ENCODE data around the gene WRAP73. TPM values are rescaled to one million over a fixed set of nuclear protein-coding genes. Genes with fewer than 3 reads are reported as not detected.

Gene WRAP73
- polyA plus RNA-seq, 3 donors: 26.1 to 64.9 (median 33.2) TPM

DNA sequence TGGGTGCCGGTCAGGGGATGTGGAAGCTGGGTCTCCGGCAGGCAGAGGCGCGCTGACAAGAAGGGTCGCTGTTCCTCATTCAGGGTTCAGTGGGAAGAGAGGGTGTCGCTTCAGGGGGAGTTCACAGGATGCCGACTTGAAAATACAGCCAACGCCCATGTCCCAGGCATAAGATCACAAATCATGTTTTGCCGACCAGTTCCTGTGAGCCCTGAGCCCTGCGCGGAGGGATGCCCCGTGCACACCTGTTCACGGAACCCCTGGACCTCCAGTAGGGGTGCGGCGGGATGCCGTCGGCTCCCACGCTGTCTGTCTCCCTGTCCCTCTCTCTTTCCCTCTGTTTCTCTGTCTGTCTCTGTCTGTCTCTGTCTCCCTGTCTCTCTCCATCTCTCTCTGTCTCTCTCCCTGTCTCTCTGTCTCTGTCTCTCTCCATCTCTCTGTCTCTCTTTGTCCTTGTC is 29.2 kb upstream of the WRAP73 start:
- peaks cover 56% of the 10 kb centered on the region for H3K4me1 Mint-ChIP-seq
- H3K9me3 Mint-ChIP-seq: peaks cover 0 to 3% (median 0%) of the 10 kb centered on the region in 7 donors
- no peak overlapping the region for H3K9ac ChIP-seq (ENCODE audit: insufficient read depth, low read length, poor library complexity, severe bottlenecking)
- H3K79me2 ChIP-seq (ENCODE audit: insufficient read depth, low read length): no peaks in the 10 kb centered on the region
- H3K27me3 ChIP-seq (ENCODE audit: control insufficient read depth in 2 of 2, insufficient read depth in 2 of 2, low read length in 2 of 2): no peaks in the 10 kb centered on the region
- peaks cover 53 to 61% of the 10 kb centered on the region in 2 donors for H3K4me1 ChIP-seq (ENCODE audit: control insufficient read depth in 1 of 2, insufficient read depth in 2 of 2, low read length in 2 of 2)
- H3K9me3 ChIP-seq (replicated peaks in 1 of 2; ENCODE audit: control insufficient read depth in 1 of 2, insufficient read depth in 1 of 2, low read length in 2 of 2): no peaks in the 10 kb centered on the region
- no peaks in the 10 kb centered on the region for H4K20me1 ChIP-seq (ENCODE audit: insufficient read depth, low read length)
- TF ChIP-seq, protein P1, sequence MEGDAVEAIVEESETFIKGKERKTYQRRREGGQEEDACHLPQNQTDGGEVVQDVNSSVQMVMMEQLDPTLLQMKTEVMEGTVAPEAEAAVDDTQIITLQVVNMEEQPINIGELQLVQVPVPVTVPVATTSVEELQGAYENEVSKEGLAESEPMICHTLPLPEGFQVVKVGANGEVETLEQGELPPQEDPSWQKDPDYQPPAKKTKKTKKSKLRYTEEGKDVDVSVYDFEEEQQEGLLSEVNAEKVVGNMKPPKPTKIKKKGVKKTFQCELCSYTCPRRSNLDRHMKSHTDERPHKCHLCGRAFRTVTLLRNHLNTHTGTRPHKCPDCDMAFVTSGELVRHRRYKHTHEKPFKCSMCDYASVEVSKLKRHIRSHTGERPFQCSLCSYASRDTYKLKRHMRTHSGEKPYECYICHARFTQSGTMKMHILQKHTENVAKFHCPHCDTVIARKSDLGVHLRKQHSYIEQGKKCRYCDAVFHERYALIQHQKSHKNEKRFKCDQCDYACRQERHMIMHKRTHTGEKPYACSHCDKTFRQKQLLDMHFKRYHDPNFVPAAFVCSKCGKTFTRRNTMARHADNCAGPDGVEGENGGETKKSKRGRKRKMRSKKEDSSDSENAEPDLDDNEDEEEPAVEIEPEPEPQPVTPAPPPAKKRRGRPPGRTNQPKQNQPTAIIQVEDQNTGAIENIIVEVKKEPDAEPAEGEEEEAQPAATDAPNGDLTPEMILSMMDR (IDR thresholded peaks at IDR 0.05): no peak
- peaks cover 0 to 17% (median 6%) of the 10 kb centered on the region in 3 donors for H3K27me3 Mint-ChIP-seq (ENCODE audit: low read depth in 3 of 3)
- H3K4me2 ChIP-seq (replicated peaks; ENCODE audit: extremely low read depth, low read length, poor library complexity, severe bottlenecking): peak overlapping the region; percentile 68
- intact Hi-C loops (cut with micrococcal nuclease): no loop called here
- peak overlapping the region; percentile 66 to 72 for H3K4me3 Mint-ChIP-seq
- peak overlapping the region in 5 of 7 donors; percentile 21 to 92 (median 83) for H3K27ac Mint-ChIP-seq
- peak; percentile 20 to 40 (median 27) for DNase-seq
- H3K36me3 ChIP-seq (replicated peaks in 1 of 2; ENCODE audit: control insufficient read depth in 1 of 2, insufficient read depth in 2 of 2, low read length in 2 of 2): no peaks in the 10 kb centered on the region
- no peaks in the 10 kb centered on the region for H3K36me3 Mint-ChIP-seq
- peak overlapping the region; percentile 59 for H2AFZ ChIP-seq (ENCODE audit: insufficient read depth, low read depth, low read length, poor library complexity, severe bottlenecking)
- peak overlapping the region; percentile 84 to 87 for H3K27ac ChIP-seq (ENCODE audit: low read depth in 1 of 2, low read length in 2 of 2)
- H3K4me3 ChIP-seq (replicated peaks in 1 of 3; ENCODE audit: low read depth in 2 of 3, low read length in 3 of 3): peak overlapping the region; percentile 1 to 64 (median 14)
- 31% methylated on average over 17 of the region's 18 CpGs for WGBS (ENCODE audit: insufficient coverage)

DNA sequence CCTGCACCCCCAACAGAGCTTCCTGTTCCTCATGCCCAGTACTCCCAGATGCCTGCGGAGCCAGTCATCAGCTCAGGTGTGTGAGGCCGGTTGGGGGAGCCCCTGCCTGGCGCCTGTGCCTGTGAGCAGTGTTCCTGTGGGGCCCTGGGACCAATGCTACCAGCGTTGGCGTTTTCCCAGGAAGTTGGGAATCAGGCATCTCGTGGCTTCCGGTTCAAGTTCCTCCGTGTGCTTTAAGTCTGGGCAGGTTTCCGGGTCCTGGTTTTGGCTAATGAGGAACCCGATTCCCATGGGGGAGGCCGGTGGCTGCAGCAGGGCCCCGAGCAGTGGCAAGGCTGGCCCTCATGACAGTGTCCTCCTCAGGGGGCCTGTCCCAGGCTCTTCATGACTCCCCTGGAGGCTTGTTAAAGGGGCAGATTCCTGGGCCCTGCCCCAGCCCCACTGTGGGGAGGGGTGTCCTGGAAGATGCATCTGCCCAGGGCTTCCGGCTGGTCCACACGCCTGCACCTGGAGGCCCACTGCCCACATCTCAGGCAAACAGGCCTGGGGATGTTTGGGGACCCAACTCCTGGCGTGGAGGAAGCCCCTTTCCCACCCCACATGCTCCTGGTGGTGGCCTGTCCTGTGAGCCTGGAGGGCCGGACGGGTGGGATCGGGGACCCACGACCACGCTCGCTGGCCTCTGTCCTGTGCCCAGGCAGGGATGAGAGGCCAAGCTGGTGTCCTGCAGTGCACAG is 28.6 kb upstream of the WRAP73 start:
- H3K4me1 Mint-ChIP-seq: peaks cover 55% of the 10 kb centered on the region
- peaks cover 0 to 3% (median 0%) of the 10 kb centered on the region in 7 donors for H3K9me3 Mint-ChIP-seq
- intact Hi-C loops (cut with micrococcal nuclease): no loop called here
- Histone ChIP-seq H3K27me3 (ENCODE audit: control insufficient read depth in 2 of 2, insufficient read depth in 2 of 2, low read length in 2 of 2) (no peaks in the 10 kb centered on the region), H3K4me2 (replicated peaks; ENCODE audit: extremely low read depth, low read length, poor library complexity, severe bottlenecking) (peak overlapping the region; percentile 68), H4K20me1 (ENCODE audit: insufficient read depth, low read length) (no peaks in the 10 kb centered on the region), H3K36me3 (replicated peaks in 1 of 2; ENCODE audit: control insufficient read depth in 1 of 2, insufficient read depth in 2 of 2, low read length in 2 of 2) (no peaks in the 10 kb centered on the region), H3K4me1 (ENCODE audit: control insufficient read depth in 1 of 2, insufficient read depth in 2 of 2, low read length in 2 of 2) (peaks cover 49 to 55% of the 10 kb centered on the region in 2 donors), H2AFZ (ENCODE audit: insufficient read depth, low read depth, low read length, poor library complexity, severe bottlenecking) (peak overlapping the region; percentile 59), H3K9me3 (replicated peaks in 1 of 2; ENCODE audit: control insufficient read depth in 1 of 2, insufficient read depth in 1 of 2, low read length in 2 of 2) (no peaks in the 10 kb centered on the region), H3K79me2 (ENCODE audit: insufficient read depth, low read length) (no peaks in the 10 kb centered on the region), H3K27ac (ENCODE audit: low read depth in 1 of 2, low read length in 2 of 2) (peak overlapping the region; percentile 84 to 87), H3K4me3 (replicated peaks in 1 of 3; ENCODE audit: low read depth in 2 of 3, low read length in 3 of 3) (peak overlapping the region in 2 of 3 experiments; percentile 14 to 64), H3K9ac (ENCODE audit: insufficient read depth, low read length, poor library complexity, severe bottlenecking) (no peak overlapping the region)
- WGBS (ENCODE audit: insufficient coverage): 25% methylated on average over 17 of the region's 21 CpGs
- peaks cover 0 to under 1% of the 10 kb centered on the region in 2 donors for H3K36me3 Mint-ChIP-seq
- DNase-seq: peak in 2 of 3 donors; percentile 37 to 58
- H3K4me3 Mint-ChIP-seq: peak overlapping the region; percentile 72 to 76
- peak overlapping the region; percentile 83 to 93 (median 90) for H3K27ac Mint-ChIP-seq
- TF ChIP-seq, protein P1 (IDR thresholded peaks at IDR 0.05): no peak
- peaks cover 0 to 12% (median 6%) of the 10 kb centered on the region in 3 donors for H3K27me3 Mint-ChIP-seq (ENCODE audit: low read depth in 3 of 3)

All from CD14-positive monocyte (primary cell).